Measurements from ENCODE around the gene OAS3. TPM values are rescaled to one million over a fixed set of nuclear protein-coding genes. Genes with fewer than 3 reads are reported as not detected.
"Not testable (repeated sequence)": the region's sequence is repeated elsewhere in the genome, so short reads cannot be mapped to it uniquely, and the experiment has no call there.

The OAS3 gene
- polyA plus RNA-seq, 1 experiment, result 6.7 TPM

DNA sequence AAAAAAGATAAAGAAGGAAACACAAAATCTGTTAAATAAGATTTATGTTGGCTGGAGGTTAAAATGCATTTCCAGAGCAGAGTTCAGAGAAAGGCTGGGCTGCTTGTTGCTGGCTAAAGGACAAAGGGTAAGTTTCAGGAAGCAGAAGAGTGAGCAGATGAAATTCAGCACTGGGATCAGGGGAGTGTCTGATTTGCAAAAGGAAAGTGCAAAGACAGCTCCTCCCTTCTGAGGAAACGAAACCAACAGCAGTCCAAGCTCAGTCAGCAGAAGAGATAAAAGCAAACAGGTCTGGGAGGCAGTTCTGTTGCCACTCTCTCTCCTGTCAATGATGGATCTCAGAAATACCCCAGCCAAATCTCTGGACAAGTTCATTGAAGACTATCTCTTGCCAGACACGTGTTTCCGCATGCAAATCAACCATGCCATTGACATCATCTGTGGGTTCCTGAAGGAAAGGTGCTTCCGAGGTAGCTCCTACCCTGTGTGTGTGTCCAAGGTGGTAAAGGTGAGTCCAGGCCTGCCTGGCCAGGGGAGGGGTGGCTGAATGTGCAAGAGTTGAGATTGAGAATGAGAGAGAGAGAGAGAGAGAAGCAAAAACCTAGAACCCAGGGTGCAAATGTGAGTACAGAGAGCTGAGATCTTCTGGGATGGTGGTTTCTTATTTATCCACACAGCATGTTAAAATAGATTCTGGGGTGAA, 31.4 kb upstream of the OAS3 start, which contains the start of gene OAS1:
TSS of gene OAS1 (plus strand) at position 251 of the 703 bp plus-strand sequence. CDS start at position 329, 78 bp downstream.
- no peaks in the 10 kb centered on the region for H3K27me3 ChIP-seq (ENCODE audit: control insufficient read depth, insufficient read depth, low read length)
- H3K4me3 ChIP-seq (ENCODE audit: low read depth, low read length), result 0 out of 2 replicates have a peak within 1 kb of the TSS, but pooled peaks have one; percentile 3
- TF ChIP-seq, protein P1, sequence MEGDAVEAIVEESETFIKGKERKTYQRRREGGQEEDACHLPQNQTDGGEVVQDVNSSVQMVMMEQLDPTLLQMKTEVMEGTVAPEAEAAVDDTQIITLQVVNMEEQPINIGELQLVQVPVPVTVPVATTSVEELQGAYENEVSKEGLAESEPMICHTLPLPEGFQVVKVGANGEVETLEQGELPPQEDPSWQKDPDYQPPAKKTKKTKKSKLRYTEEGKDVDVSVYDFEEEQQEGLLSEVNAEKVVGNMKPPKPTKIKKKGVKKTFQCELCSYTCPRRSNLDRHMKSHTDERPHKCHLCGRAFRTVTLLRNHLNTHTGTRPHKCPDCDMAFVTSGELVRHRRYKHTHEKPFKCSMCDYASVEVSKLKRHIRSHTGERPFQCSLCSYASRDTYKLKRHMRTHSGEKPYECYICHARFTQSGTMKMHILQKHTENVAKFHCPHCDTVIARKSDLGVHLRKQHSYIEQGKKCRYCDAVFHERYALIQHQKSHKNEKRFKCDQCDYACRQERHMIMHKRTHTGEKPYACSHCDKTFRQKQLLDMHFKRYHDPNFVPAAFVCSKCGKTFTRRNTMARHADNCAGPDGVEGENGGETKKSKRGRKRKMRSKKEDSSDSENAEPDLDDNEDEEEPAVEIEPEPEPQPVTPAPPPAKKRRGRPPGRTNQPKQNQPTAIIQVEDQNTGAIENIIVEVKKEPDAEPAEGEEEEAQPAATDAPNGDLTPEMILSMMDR (IDR thresholded peaks at IDR 0.05; ENCODE audit: insufficient read depth, low read depth, low read length), result no peak
- H3K36me3 ChIP-seq (ENCODE audit: control insufficient read depth, insufficient read depth, low read length), result no peaks in the 10 kb centered on the region
- ChIA-PET POLR2A (no interaction called here), CTCF (interaction anchor here (1.0 to 1.3 kb wide), 2 partner anchors 30 to 86 kb away, joined by 3 read pairs; no protein-coding TSS in a partner anchor)
- DNase-seq (ENCODE audit: low read depth), result no peak

DNA sequence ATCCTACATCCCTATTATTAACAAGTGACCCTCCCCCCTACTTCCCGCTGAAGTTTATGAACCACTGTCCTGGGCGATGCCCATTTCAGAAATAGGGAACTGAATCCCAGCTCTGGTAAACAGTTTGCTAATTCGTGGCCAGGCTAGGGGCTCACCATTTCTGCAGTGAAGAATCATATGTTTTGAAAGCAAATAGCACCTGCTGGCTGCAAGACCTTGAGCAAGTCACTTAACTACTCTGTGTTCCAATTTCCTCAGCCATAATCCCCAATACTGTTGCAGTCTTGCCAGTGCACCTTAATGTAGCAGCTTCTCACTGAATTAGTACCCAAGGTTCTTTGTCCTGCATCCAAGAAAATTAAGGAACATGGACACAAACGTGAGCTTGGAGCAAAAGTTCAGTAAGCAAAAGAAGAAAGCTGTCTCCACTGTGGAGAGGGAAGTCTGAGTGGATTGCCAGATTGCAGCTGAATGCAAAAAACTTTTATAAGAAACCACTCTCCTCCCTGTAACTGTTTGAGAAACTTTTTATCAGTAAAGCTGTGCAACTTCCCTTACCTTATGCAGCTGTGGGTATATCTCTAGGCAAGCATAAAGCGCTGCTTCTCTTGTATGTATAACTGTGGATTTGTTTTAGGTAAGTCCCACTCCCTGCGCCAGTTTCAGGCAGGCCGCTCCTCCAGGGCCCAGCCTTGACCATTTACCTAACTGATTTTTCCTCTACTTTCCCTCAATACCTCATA, 30.7 kb upstream of the OAS3 start:
- no peak for DNase-seq (ENCODE audit: low read depth)
- POLR2A ChIA-PET, result no interaction called here
- CTCF ChIA-PET, result interaction anchor here (1.0 to 1.3 kb wide), 2 partner anchors 31 to 85 kb away, joined by 3 read pairs; no protein-coding TSS in a partner anchor
- no peaks in the 10 kb centered on the region for H3K36me3 ChIP-seq (ENCODE audit: control insufficient read depth, insufficient read depth, low read length)
- TF ChIP-seq, protein P1 (IDR thresholded peaks at IDR 0.05; ENCODE audit: insufficient read depth, low read depth, low read length), result no peak
- no peaks in the 10 kb centered on the region for H3K27me3 ChIP-seq (ENCODE audit: control insufficient read depth, insufficient read depth, low read length)
- H3K4me3 ChIP-seq (ENCODE audit: low read depth, low read length), result no peak overlapping the region

DNA sequence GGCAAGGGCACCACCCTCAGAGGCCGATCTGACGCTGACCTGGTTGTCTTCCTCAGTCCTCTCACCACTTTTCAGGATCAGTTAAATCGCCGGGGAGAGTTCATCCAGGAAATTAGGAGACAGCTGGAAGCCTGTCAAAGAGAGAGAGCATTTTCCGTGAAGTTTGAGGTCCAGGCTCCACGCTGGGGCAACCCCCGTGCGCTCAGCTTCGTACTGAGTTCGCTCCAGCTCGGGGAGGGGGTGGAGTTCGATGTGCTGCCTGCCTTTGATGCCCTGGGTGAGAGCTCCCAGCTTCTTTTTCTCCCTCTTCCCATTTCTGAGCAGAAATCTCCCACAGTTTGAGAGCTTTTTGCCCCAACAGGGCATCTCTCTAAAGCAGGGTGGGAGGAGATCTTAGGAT, 29.7 kb upstream of the OAS3 start:
- Histone ChIP-seq H3K27me3 (ENCODE audit: control insufficient read depth, insufficient read depth, low read length) (no peaks in the 10 kb centered on the region), H3K4me3 (ENCODE audit: low read depth, low read length) (no peak overlapping the region), H3K36me3 (ENCODE audit: control insufficient read depth, insufficient read depth, low read length) (no peaks in the 10 kb centered on the region)
- POLR2A ChIA-PET, result no interaction called here
- no peak for DNase-seq (ENCODE audit: low read depth)
- TF ChIP-seq, protein P1 (IDR thresholded peaks at IDR 0.05; ENCODE audit: insufficient read depth, low read depth, low read length), result no peak
- CTCF ChIA-PET, result no interaction called here

DNA sequence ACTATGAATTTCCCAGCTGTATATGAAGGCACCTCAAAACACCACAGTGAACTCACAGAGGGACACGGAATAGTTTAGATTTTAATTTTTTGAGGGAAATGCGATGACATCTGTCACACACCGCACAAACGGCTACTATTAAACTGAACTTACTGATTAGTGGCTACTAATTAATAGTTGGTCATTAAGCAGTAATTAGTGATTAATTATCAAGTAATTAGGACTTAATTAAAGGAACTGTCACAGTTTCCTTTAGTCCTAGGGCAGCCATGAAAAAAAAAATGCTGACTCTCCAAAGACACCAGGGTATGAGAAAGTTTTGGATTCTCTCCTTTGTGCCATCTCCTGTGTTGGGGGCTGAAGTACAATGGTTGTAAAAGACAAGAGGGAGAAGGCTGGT, 28.6 kb upstream of the OAS3 start:
- ChIA-PET POLR2A (no interaction called here), CTCF (no interaction called here)
- no peaks in the 10 kb centered on the region for H3K36me3 ChIP-seq (ENCODE audit: control insufficient read depth, insufficient read depth, low read length)
- no peak overlapping the region for H3K4me3 ChIP-seq (ENCODE audit: low read depth, low read length)
- TF ChIP-seq, protein P1 (IDR thresholded peaks at IDR 0.05; ENCODE audit: insufficient read depth, low read depth, low read length), result no peak
- H3K27me3 ChIP-seq (ENCODE audit: control insufficient read depth, insufficient read depth, low read length), result no peaks in the 10 kb centered on the region
- no peak for DNase-seq (ENCODE audit: low read depth)

DNA sequence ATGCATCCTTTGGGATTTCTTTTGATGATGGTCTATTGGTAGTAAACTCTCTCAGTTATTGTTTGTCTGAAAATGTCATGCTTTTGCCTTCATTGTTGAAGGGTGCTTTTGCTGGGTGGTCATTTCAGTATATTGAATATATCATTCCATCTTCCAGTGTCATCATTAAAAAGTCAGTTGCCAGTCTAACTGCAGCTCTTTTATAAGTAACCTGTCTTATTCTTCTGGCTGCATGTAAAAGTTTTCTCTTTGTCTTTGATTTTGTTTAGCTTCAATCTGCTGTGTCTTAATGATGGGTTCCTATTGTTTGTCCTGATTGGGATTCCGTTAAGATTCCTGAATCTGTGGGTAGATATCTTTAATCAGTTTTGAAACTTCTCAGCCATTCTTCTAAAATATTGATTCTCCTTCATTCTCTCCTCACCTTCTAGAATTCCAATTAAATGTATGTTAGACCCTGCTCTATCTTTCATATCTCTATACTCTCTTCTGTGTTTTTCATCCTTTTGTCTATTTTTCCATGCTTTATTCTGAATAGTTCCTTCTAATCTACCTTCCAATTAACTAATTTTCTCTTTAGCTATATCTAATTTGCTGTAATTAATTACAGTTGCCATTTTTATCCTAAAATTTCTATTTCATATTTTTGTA, 25.1 kb upstream of the OAS3 start:
- no peaks in the 10 kb centered on the region for H3K27me3 ChIP-seq (ENCODE audit: control insufficient read depth, insufficient read depth, low read length)
- no peak for DNase-seq (ENCODE audit: low read depth)
- TF ChIP-seq, protein P1 (IDR thresholded peaks at IDR 0.05; ENCODE audit: insufficient read depth, low read depth, low read length), result no peak
- no peak overlapping the region for H3K4me3 ChIP-seq (ENCODE audit: low read depth, low read length)
- ChIA-PET CTCF (interaction anchor here (1.0 kb wide), 1 partner anchor 95 kb away, joined by 3 read pairs; no protein-coding TSS in a partner anchor), POLR2A (no interaction called here)
- H3K36me3 ChIP-seq (ENCODE audit: control insufficient read depth, insufficient read depth, low read length), result no peaks in the 10 kb centered on the region

DNA sequence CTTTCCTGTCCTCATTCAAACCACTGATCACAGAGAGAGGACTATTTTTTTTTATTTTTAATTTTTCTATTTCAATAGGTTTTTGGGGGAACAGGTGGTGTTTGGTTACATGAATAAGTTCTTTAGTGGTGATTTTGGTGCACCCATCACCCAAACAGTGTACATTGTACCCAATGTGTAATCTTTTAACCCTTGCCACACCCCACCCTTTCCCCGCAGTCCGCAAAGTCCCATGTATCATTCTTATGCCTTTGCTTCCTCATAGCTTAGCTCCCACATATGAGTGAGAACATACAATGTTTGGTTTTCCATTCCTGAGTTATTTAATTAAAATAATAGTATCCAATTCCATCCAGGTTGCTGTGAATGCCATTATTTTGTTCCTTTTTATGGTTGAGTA, 24.4 kb upstream of the OAS3 start:
- H3K36me3 ChIP-seq (ENCODE audit: control insufficient read depth, insufficient read depth, low read length); DNase-seq (ENCODE audit: low read depth); H3K4me3 ChIP-seq (ENCODE audit: low read depth, low read length); H3K27me3 ChIP-seq (ENCODE audit: control insufficient read depth, insufficient read depth, low read length); POLR2A ChIA-PET; CTCF ChIA-PET: not testable (repeated sequence)

Data from BJ (cell line).